SU-DHL-6 (cell line): ENCODE measurements around the gene GPI.

Experiments used
- CTCF ChIP-seq: fragments of 200-600 bp; sonication (generic); IDR thresholded peaks from one replicate; pipeline ENCODE4 v1.5.1; 2017; ENCODE audit warnings: antibody characterized with exemption, mild to moderate bottlenecking, low read length, moderate library complexity; ENCODE audit not compliant: insufficient read depth, poor library complexity, severe bottlenecking
- EZH2phosphoT487 ChIP-seq: fragments of 200-600 bp; sonication (generic), shearing (Covaris generic); conservative IDR thresholded peaks from 2 replicates; pipeline ENCODE4 v1.6.1; 2018; ENCODE audit warnings: mild to moderate bottlenecking, antibody characterized with exemption, low read length, moderate library complexity, mixed read lengths

- TF ChIP-seq CTCF: no peak
- TF ChIP-seq EZH2phosphoT487: no peak
Observed at GRCh38 chr19:34428549-34429285, 63.7 kb downstream of the GPI start.
